GM12801 (cell line): ENCODE results near the gene ADPRHL1.

Source experiments
- CTCF ChIP-seq: IDR thresholded peaks from one replicate; pipeline ENCODE4 v1.5.1; 2011; ENCODE audit warnings: control low read depth; ENCODE audit not compliant: insufficient read length; ENCODE audit errors: extremely low read depth

The ADPRHL1 gene

GRCh38 chr13:113367020-113367560, 86.2 kb downstream of the ADPRHL1 start:
- TF ChIP-seq CTCF = no peak

GRCh38 chr13:113365971-113366588, 87.2 kb downstream of the ADPRHL1 start:
- TF ChIP-seq CTCF = no peak

GRCh38 chr13:113365583-113365970, 87.7 kb downstream of the ADPRHL1 start:
- no peak for TF ChIP-seq CTCF

DNA sequence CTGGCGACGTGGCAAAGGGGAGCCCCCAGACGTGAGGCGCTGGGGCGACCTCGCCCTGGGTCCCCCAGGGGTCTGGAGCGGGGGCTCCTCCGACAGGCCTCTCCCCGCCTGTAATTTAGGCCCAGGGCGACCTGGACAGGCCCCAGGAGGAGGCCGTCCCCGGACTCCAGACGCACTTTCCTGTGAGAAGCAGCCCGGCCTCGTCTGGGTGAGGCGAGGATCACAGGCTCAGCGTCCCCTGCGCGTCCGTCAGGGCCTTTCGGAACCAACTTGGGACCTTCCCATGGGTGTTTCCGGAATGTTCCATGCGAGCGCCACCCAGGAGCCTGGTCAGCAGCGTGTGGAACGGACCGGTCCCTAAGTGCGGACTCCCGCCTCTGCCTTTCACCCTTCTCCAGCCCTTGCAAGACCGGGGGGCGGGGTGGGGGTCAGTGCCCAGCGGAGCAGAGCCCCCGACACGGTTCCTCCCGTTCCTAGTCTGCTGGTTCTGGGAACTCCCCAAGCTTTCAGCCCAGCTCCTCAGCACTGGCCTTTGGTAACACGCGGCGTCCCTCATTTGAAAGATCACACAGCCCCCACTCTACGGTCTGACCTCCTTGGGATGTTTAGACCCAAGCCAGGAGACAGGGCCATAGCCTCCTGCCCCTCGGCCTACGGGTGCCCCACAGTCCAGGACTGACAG, 88.2 kb downstream of the ADPRHL1 start:
- no peak for TF ChIP-seq CTCF

DNA sequence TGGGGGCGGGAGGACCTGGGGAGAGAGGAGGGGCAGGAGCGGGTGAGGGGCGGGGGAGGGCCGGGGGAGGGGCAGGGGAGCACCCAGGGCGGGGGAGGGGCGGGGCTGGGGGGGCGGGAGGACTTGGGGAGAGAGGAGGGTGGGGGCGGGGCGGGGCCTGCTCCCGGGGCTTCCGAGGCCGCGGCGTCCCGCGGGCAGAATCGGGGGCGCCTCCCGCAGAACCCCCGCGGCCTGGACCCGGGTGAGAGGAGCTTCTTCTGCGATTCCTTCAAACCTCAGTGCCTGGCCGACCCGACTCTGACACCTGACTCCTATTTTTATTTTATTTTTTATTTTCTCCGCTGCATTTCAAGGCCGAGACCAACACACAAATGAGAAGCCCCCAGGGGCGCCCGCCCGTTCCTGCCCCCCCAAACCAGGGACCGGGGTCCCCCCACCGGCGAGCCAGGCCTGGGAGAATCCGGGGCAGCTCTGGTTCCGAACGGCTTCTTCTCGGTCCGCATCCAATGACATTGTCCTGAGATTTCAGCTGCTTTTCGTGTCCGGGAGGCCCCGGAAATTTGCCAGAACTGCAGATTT, 88.9 kb downstream of the ADPRHL1 start:
- TF ChIP-seq CTCF = no peak

GRCh38 chr13:113361406-113361805, 91.9 kb downstream of the ADPRHL1 start:
- no peak for TF ChIP-seq CTCF

- no peak for TF ChIP-seq CTCF
Observed at GRCh38 chr13:113360446-113360845, 92.8 kb downstream of the ADPRHL1 start.
